Gastrocnemius medialis (tissue), 4 donors: ENCODE measurements around the gene ISL2. TPM values are rescaled to one million over a fixed set of nuclear protein-coding genes. Genes with fewer than 3 reads are reported as not detected.

ENCODE experiments used
- ATAC-seq, 2 donors: fragments of 150-250 bp; one replicate each; pipeline ENCODE4 v1.9.1; 2016
- DNase-seq, 2 donors: peaks; one replicate each; pipeline ENCODE4 v3.0.0-alpha.2; 2019
- H3K27ac ChIP-seq, 4 donors: fragments of 200-600 bp; sonication (generic); 1 replicate in 1 of 4; 2 replicates in 3 of 4; pipeline ENCODE4 v1.5.1; 2016 to 2018; ENCODE audit warnings: mild to moderate bottlenecking in 2 of 4, moderate library complexity in 1 of 4
- H3K27me3 ChIP-seq, 3 donors: fragments of 200-600 bp; sonication (generic) in 2 of 3; 1 replicate in 1 of 3; 2 replicates in 2 of 3; pipeline versions ENCODE4 v1.5.1 to v1.6.0; 2016 to 2019; ENCODE audit warnings: mild to moderate bottlenecking in 1 of 3, moderate library complexity in 1 of 3
- H3K36me3 ChIP-seq, 2 donors: fragments of 200-600 bp; sonication (generic) in 1 of 2; one replicate each; pipeline ENCODE4 v1.5.1; 2017 to 2018
- H3K4me1 ChIP-seq, 2 donors: fragments of 200-600 bp; sonication (generic) in 1 of 2; one replicate each; pipeline ENCODE4 v1.5.1; 2016 to 2017; ENCODE audit warnings: mild to moderate bottlenecking in 2 of 2
- H3K4me3 ChIP-seq, 4 donors: fragments of 200-600 bp; sonication (generic) in 3 of 4; 1 replicate in 1 of 4; 2 replicates in 3 of 4; pipeline ENCODE4 v1.5.1; 2016 to 2019; ENCODE audit warnings: mild to moderate bottlenecking in 2 of 4
- H3K9me3 ChIP-seq, 3 donors: fragments of 200-600 bp; sonication (generic) in 2 of 3; 1 replicate in 1 of 3; 2 replicates in 2 of 3; pipeline ENCODE4 v1.5.1; 2016 to 2019
- CTCF ChIP-seq, 5 experiments: fragments of 450-650 bp in 3 of 5; fragments of 200-600 bp in 2 of 5; sonication (generic) in 2 of 5; IDR thresholded peaks in 4 of 5; conservative IDR thresholded peaks in 1 of 5; 1 replicate in 4 of 5; 2 replicates in 1 of 5; pipeline ENCODE4 v1.5.1; 2016 to 2019; ENCODE audit warnings: antibody characterized with exemption in 5 of 5, mild to moderate bottlenecking in 3 of 5, moderate library complexity in 3 of 5
- POLR2A ChIP-seq, 2 donors: fragments of 450-650 bp; IDR thresholded peaks; one replicate each; pipeline ENCODE4 v1.6.1; 2017; ENCODE audit warnings: antibody characterized with exemption in 2 of 2, mild to moderate bottlenecking in 2 of 2, moderate library complexity in 2 of 2
- in situ Hi-C, 4 donors: fragments of 200-750 bp; cut with MboI; loops; one replicate each; pipeline versions ENCODE4 v1.15.0 to v1.8.0; 2017; ENCODE audit warnings: low sequenced_read_pairs in 4 of 4
- intact Hi-C: fragments of 100-400 bp; cut with DNase I; formaldehyde crosslinking; loops from one replicate; pipeline ENCODE4 v1.15.1; 2023; ENCODE audit warnings: low total_unique reads
- total RNA-seq, 4 donors: library from RNA; depleted of rRNA; stranded (reverse); fragments of >200 nt; gene quantifications; one replicate each; pipeline versions ENCODE4 v1.1.0 to v1.2.3, GENCODE V29; 2016

Gene ISL2
- total RNA-seq, 4 donors from 2014 or later, result not detected

GRCh38 chr15:76391309-76391708, 54.7 kb downstream of the ISL2 start:
- intact Hi-C loops, result no loop called here

GRCh38 chr15:76391847-76392246, 55.3 kb downstream of the ISL2 start:
- Histone ChIP-seq H3K4me3 (no peak overlapping the region), H3K27me3 (no peaks in the 10 kb centered on the region), H3K9me3 (no peaks in the 10 kb centered on the region), H3K4me1 (no peaks in the 10 kb centered on the region), H3K27ac (no peak overlapping the region), H3K36me3 (no peaks in the 10 kb centered on the region)
- in situ Hi-C loops, result no loop called here
- ATAC-seq (no peak), DNase-seq (no peak)
- intact Hi-C loops, result no loop called here
- TF ChIP-seq CTCF (IDR thresholded peaks at IDR 0.05 in 4 of 5, conservative IDR thresholded peaks at IDR 0.05 in 1 of 5) (no peak), POLR2A (IDR thresholded peaks at IDR 0.05) (no peak)

More at GRCh38 chr15:76391309-76391708, 54.7 kb downstream of the ISL2 start:
- DNase-seq (no peak), ATAC-seq (no peak)
- Histone ChIP-seq H3K9me3 (no peaks in the 10 kb centered on the region), H3K27ac (no peak overlapping the region), H3K4me3 (no peak overlapping the region), H3K27me3 (no peaks in the 10 kb centered on the region), H3K36me3 (no peaks in the 10 kb centered on the region), H3K4me1 (no peaks in the 10 kb centered on the region)
- in situ Hi-C loops, result no loop called here
- no peak for TF ChIP-seq CTCF (IDR thresholded peaks at IDR 0.05 in 4 of 5, conservative IDR thresholded peaks at IDR 0.05 in 1 of 5)

Other genes starting within 250 kb of the ISL2 start
- 100 to 1,000 TPM; 179 to 261 (median 227) TPM for gene ETFA, start 25.3 kb upstream of the ISL2 start, total RNA-seq